Measurements from ENCODE around the gene MED25. TPM values are rescaled to one million over a fixed set of nuclear protein-coding genes. Genes with fewer than 3 reads are reported as not detected.

MED25 gene
- total RNA-seq, 3 donors from 2014 or later (not counting 1 experiment from before 2014, with no cell fraction given): 64.2 to 132 (median 69.5) TPM

- 96% methylated on average over 18 of the region's 18 CpGs for WGBS (ENCODE audit: insufficient coverage)
These were observed 66.0 kb downstream of the MED25 start for GRCh38 chr19:49884109-49884508.

GRCh38 chr19:49884760-49885159 lies 66.7 kb downstream of the MED25 start:
- Mint-ChIP-seq H3K27me3 (ENCODE audit: low read depth in 2 of 2) (no peaks in the 10 kb centered on the region), H3K27ac (no peak overlapping the region), H3K4me1 (peaks cover 0 to 7% of the 10 kb centered on the region in 2 donors), H3K36me3 (no peaks in the 10 kb centered on the region), H3K4me3 (no peak overlapping the region), H3K9me3 (no peaks in the 10 kb centered on the region)
- DNase-seq (no peak), ATAC-seq (no peak)
- peaks cover 4% of the 10 kb centered on the region for H3K4me1 ChIP-seq (ENCODE audit: control insufficient read depth, insufficient read depth, low read length)
- H3K36me3 ChIP-seq (ENCODE audit: control insufficient read depth, insufficient read depth, low read length): peaks cover 50% of the 10 kb centered on the region
- 88% methylated on average over 3 of the region's 3 CpGs for WGBS (ENCODE audit: insufficient coverage)
- no peaks in the 10 kb centered on the region for H3K27me3 ChIP-seq (ENCODE audit: control insufficient read depth, insufficient read depth, low read length)
- intact Hi-C loops (cut with micrococcal nuclease): no loop called here
- H3K9me3 ChIP-seq (ENCODE audit: control insufficient read depth, insufficient read depth, low read length): no peaks in the 10 kb centered on the region
- TF ChIP-seq CTCF (IDR thresholded peaks at IDR 0.05): no peak
- no peak overlapping the region for H3K27ac ChIP-seq (ENCODE audit: low read length)
- H3K4me3 ChIP-seq (ENCODE audit: low read length): no peak overlapping the region

More at GRCh38 chr19:49884109-49884508, 66.0 kb downstream of the MED25 start:
- no peaks in the 10 kb centered on the region for H3K4me1 ChIP-seq (ENCODE audit: control insufficient read depth, insufficient read depth, low read length)
- peaks cover 52% of the 10 kb centered on the region for H3K36me3 ChIP-seq (ENCODE audit: control insufficient read depth, insufficient read depth, low read length)
- H3K4me3 Mint-ChIP-seq: no peak overlapping the region
- no peaks in the 10 kb centered on the region for H3K9me3 Mint-ChIP-seq
- no peak overlapping the region for H3K27ac Mint-ChIP-seq
- ATAC-seq (no peak), DNase-seq (no peak)
- H3K27me3 ChIP-seq (ENCODE audit: control insufficient read depth, insufficient read depth, low read length): no peaks in the 10 kb centered on the region
- TF ChIP-seq CTCF (IDR thresholded peaks at IDR 0.05): no peak
- no peaks in the 10 kb centered on the region for H3K36me3 Mint-ChIP-seq
- no peak overlapping the region for H3K4me3 ChIP-seq (ENCODE audit: low read length)
- H3K27me3 Mint-ChIP-seq (ENCODE audit: low read depth in 2 of 2): no peaks in the 10 kb centered on the region
- H3K9me3 ChIP-seq (ENCODE audit: control insufficient read depth, insufficient read depth, low read length): no peaks in the 10 kb centered on the region
- H3K4me1 Mint-ChIP-seq: peaks cover 0 to 4% of the 10 kb centered on the region in 2 donors
- no peak overlapping the region for H3K27ac ChIP-seq (ENCODE audit: low read length)
- intact Hi-C loops (cut with micrococcal nuclease): no loop called here

Other genes with a start within 250 kb of the MED25 start
- 10 to 100 TPM; 46.7 to 63.6 (median 59.8) TPM for gene NOSIP, start 237.7 kb upstream of the MED25 start, total RNA-seq
- under 1 TPM in 2 of 3 donors, not detected in 1; 0.39 to 0.56 TPM for gene PRRG2, start 237.0 kb upstream of the MED25 start, total RNA-seq
- gene PRR12, start 227.1 kb upstream of the MED25 start, total RNA-seq: 10 to 100 TPM; 51.1 to 62.1 (median 56.0) TPM
- 1 to 10 TPM; 2.0 to 7.7 (median 5.9) TPM for gene RRAS, start 178.1 kb upstream of the MED25 start, total RNA-seq
- gene SCAF1, start 176.1 kb upstream of the MED25 start, total RNA-seq: 10 to 100 TPM; 38.9 to 46.2 (median 44.9) TPM
- gene IRF3, start 152.4 kb upstream of the MED25 start, total RNA-seq: 100 to 1,000 TPM; 176 to 184 (median 179) TPM
- gene BCL2L12, start 152.4 kb upstream of the MED25 start, total RNA-seq: 10 to 100 TPM; 15.6 to 34.6 (median 22.3) TPM
- 10 to 100 TPM; 77.0 to 92.5 (median 78.2) TPM for gene PRMT1, start 141.0 kb upstream of the MED25 start, total RNA-seq
- 1 to 10 TPM; 2.3 to 2.9 (median 2.4) TPM for gene ADM5, start 128.7 kb upstream of the MED25 start, total RNA-seq
- gene CPT1C, start 127.2 kb upstream of the MED25 start, total RNA-seq: under 1 TPM; 0.34 to 0.78 (median 0.73) TPM
- 1 to 10 TPM in 2 of 3 donors, under 1 TPM in 1; 0.35 to 2.4 (median 1.7) TPM for gene TSKS, start 55.0 kb upstream of the MED25 start, total RNA-seq
- gene AP2A1, start 51.3 kb upstream of the MED25 start, total RNA-seq: 100 to 1,000 TPM; 137 to 163 (median 161) TPM
- 10 to 100 TPM; 17.7 to 33.1 (median 20.6) TPM for gene FUZ, start 5.0 kb upstream of the MED25 start, total RNA-seq
- 100 to 1,000 TPM; 116 to 132 (median 128) TPM for gene PTOV1, start 32.9 kb downstream of the MED25 start, total RNA-seq
- gene PNKP, start 49.3 kb downstream of the MED25 start, total RNA-seq: 100 to 1,000 TPM; 228 to 253 (median 243) TPM
- gene AKT1S1, start 59.1 kb downstream of the MED25 start, total RNA-seq: 10 to 100 TPM; 12.8 to 17.8 (median 16.1) TPM
- gene TBC1D17, start 59.4 kb downstream of the MED25 start, total RNA-seq: 10 to 100 TPM; 45.8 to 59.7 (median 54.4) TPM
- gene IL4I1, start 78.6 kb downstream of the MED25 start, total RNA-seq: 1 to 10 TPM; 3.0 to 3.8 (median 3.4) TPM
- 10 to 100 TPM; 11.7 to 15.4 (median 14.2) TPM for gene ATF5, start 110.9 kb downstream of the MED25 start, total RNA-seq
- 10 to 100 TPM; 34.2 to 57.4 (median 40.9) TPM for gene NUP62, start 111.2 kb downstream of the MED25 start, total RNA-seq
- under 1 TPM in 2 of 3 donors, not detected in 1; 0.40 to 0.75 TPM for gene SIGLEC11, start 142.9 kb downstream of the MED25 start, total RNA-seq
- gene VRK3, start 207.1 kb downstream of the MED25 start, total RNA-seq: 100 to 1,000 TPM in 1 of 3 donors, 10 to 100 TPM in 2; 82.7 to 105 (median 93.7) TPM
- 10 to 100 TPM in 2 of 3 donors, 1 to 10 TPM in 1; 7.9 to 16.2 (median 12.9) TPM for gene ZNF473, start 207.7 kb downstream of the MED25 start, total RNA-seq

All from natural killer cell (primary cell).